ENCODE measurements around the gene STC2.
"Not testable (repeated sequence)": the region's sequence is repeated elsewhere in the genome, so short reads cannot be mapped to it uniquely, and the experiment has no call there.

Gene STC2, protein sequence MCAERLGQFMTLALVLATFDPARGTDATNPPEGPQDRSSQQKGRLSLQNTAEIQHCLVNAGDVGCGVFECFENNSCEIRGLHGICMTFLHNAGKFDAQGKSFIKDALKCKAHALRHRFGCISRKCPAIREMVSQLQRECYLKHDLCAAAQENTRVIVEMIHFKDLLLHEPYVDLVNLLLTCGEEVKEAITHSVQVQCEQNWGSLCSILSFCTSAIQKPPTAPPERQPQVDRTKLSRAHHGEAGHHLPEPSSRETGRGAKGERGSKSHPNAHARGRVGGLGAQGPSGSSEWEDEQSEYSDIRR

DNA sequence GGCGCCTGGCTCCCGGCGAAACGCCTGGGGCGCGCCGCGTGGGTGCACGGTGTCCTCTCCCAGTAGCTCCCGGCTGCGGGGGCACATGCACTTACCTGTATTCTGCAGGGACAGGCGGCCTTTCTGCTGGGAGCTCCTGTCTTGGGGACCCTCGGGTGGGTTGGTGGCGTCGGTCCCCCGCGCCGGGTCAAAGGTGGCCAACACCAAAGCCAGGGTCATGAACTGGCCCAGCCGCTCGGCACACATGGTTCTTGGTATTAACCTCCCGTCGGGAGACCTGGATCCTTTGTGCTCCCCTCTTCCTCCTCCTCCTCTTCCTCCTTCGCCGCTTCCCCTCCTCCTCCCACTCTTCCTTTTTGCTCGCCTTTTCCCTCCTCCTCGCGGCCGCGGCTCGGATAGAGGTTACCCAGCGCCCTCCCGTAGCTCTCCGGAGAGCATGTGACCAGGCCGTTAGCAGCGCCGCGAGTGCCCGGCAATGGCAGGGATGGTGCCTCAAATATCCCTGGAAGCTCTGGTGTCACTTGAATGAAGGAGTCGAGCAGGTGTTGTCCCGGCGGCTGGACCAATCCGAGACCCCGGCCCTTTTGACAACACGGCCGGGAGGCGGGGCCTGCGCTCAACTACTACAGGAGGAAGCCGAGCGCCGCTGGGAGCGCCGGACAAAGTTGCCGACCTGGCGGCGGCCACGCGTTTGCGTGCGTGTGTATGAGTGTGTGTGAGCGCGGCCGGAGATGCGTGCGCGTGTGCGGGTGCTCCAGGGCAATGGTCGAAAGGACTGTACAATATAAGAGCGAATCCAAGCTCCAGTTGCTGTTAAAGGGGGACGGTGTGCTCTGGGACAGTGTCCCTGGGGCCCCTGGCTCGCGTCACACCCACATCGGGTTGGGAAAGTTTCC is at the start of gene STC2:
Gene STC2 (minus strand): TSS at position 467 of the 896 bp plus-strand sequence. CDS start 221 bp downstream, at position 246.
- TF ChIP-seq CTCF (IDR thresholded peaks at IDR 0.05; ENCODE audit: borderline replicate concordance, insufficient read depth, low read depth, low read length), result no peak
- H3K4me3 ChIP-seq (ENCODE audit: low read depth, low read length), result peak within 1 kb of the TSS; percentile 43

- no peak overlapping the region for H3K4me3 ChIP-seq (ENCODE audit: low read depth, low read length)
- no peak for TF ChIP-seq CTCF (IDR thresholded peaks at IDR 0.05; ENCODE audit: borderline replicate concordance, insufficient read depth, low read depth, low read length)
These were observed 43.2 kb upstream of the STC2 start for GRCh38 chr5:173371400-173371799.

- H3K4me3 ChIP-seq (ENCODE audit: low read depth, low read length), result not testable (repeated sequence)
These were observed 35.2 kb upstream of the STC2 start for GRCh38 chr5:173363406-173363805.

DNA sequence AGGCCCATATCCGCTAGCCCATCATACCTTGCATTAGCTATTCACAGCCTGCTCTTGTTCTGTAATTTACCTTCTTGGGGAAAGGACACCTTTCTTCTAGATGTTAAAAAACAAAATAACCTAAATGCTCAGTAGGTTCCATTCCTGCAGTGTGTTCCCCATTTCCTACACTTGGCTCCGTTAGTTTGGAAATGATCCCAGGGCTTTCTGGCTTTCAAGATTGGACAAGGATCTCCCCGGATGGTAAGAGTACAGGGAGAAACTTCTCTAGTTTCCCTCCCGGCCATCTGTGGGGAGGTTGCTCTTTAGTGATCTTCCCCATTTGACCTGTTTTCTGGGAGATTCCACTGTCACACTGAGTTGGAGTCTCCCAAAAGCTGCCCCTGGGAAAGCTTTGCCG is 27.3 kb upstream of the STC2 start:
- no peak overlapping the region for H3K4me3 ChIP-seq (ENCODE audit: low read depth, low read length)
- no peak for TF ChIP-seq CTCF (IDR thresholded peaks at IDR 0.05; ENCODE audit: borderline replicate concordance, insufficient read depth, low read depth, low read length)

DNA sequence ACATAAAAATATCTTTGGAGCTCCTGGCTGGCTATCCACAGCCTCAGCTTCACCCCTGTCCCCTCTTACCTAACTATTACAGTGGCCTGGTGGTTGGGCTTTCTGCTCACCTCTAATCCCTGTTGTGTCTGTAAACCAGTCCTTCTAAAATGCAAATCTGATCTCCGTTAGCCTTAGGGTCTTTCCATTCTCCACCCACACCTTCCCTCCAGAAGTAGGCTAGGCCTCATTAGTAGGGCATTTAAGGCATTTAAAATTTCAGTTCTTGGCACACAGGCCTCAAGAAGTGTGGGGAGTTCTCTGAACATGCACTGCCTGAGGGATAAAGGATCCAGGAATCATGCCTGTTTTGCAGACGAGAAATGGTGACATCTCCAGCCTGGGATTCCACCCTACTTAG is 26.4 kb upstream of the STC2 start:
- no peak overlapping the region for H3K4me3 ChIP-seq (ENCODE audit: low read depth, low read length)
- TF ChIP-seq CTCF (IDR thresholded peaks at IDR 0.05; ENCODE audit: borderline replicate concordance, insufficient read depth, low read depth, low read length), result no peak

GRCh38 chr5:173352366-173353349 is 24.4 kb upstream of the STC2 start:
- no peak for TF ChIP-seq CTCF (IDR thresholded peaks at IDR 0.05; ENCODE audit: borderline replicate concordance, insufficient read depth, low read depth, low read length)

More at GRCh38 chr5:173352366-173353349, 24.4 kb upstream of the STC2 start:
- no peak overlapping the region for H3K4me3 ChIP-seq (ENCODE audit: low read depth, low read length)

Data from GM12875 (cell line).